Tibial artery (tissue), 4 donors: Measurements from ENCODE around the gene DYRK1A.

ENCODE experiments used
- DNase-seq, 2 donors: peaks; one replicate each; pipeline ENCODE4 v3.0.0-alpha.2; 2019
- H3K27ac ChIP-seq, 2 donors: fragments of 200-600 bp; sonication (generic) in 1 of 2; 1 replicate in 1 of 2; 2 replicates in 1 of 2; pipeline ENCODE4 v1.5.1; 2018 to 2019; ENCODE audit warnings: mild to moderate bottlenecking in 1 of 2
- H3K27me3 ChIP-seq, 2 donors: fragments of 200-600 bp; sonication (generic) in 1 of 2; one replicate each; pipeline versions ENCODE4 v1.5.1 to v1.6.0; 2016 to 2019
- H3K36me3 ChIP-seq, 3 donors: fragments of 200-600 bp; sonication (generic) in 2 of 3; one replicate each; pipeline ENCODE4 v1.5.1; 2016 to 2019; ENCODE audit warnings: mild to moderate bottlenecking in 2 of 3
- H3K4me1 ChIP-seq, 4 donors: fragments of 200-600 bp; sonication (generic) in 2 of 4; 1 replicate in 3 of 4; 2 replicates in 1 of 4; pipeline ENCODE4 v1.5.1; 2016 to 2019
- H3K4me3 ChIP-seq, 2 donors: fragments of 200-600 bp; sonication (generic) in 1 of 2; 1 replicate in 1 of 2; 2 replicates in 1 of 2; pipeline ENCODE4 v1.5.1; 2018 to 2019; ENCODE audit warnings: mild to moderate bottlenecking in 2 of 2
- H3K9me3 ChIP-seq, 3 donors: fragments of 200-600 bp; sonication (generic) in 1 of 3; one replicate each; pipeline ENCODE4 v1.5.1; 2016 to 2019
- intact Hi-C: fragments of 100-400 bp; cut with DNase I; formaldehyde crosslinking; loops from one replicate; pipeline ENCODE4 v1.15.0; 2023; ENCODE audit warnings: low total_unique reads
- TF ChIP-seq, protein P1 (sequence below), 2 experiments: fragments of 200-600 bp in 1 of 2; fragments of 450-650 bp in 1 of 2; IDR thresholded peaks; one replicate each; pipeline ENCODE4 v1.5.1; 2017 to 2019; ENCODE audit warnings: antibody characterized with exemption in 2 of 2, mild to moderate bottlenecking in 1 of 2, moderate library complexity in 1 of 2

The DYRK1A gene

GRCh38 chr21:37451446-37451845 lies 84.9 kb downstream of the DYRK1A start:
- Histone ChIP-seq H3K27ac (no peak overlapping the region), H3K4me1 (peaks cover 0 to 88% (median 37%) of the 10 kb centered on the region in 4 donors), H3K9me3 (no peaks in the 10 kb centered on the region), H3K4me3 (no peak overlapping the region), H3K27me3 (no peaks in the 10 kb centered on the region), H3K36me3 (peaks cover 0 to 5% (median 0%) of the 10 kb centered on the region in 3 donors)
- DNase-seq = no peak
- intact Hi-C loops = loop anchor here (10.0 kb wide), 1 partner anchor 87 kb away; the partner anchor contains the start of gene DYRK1A
- TF ChIP-seq, protein P1, sequence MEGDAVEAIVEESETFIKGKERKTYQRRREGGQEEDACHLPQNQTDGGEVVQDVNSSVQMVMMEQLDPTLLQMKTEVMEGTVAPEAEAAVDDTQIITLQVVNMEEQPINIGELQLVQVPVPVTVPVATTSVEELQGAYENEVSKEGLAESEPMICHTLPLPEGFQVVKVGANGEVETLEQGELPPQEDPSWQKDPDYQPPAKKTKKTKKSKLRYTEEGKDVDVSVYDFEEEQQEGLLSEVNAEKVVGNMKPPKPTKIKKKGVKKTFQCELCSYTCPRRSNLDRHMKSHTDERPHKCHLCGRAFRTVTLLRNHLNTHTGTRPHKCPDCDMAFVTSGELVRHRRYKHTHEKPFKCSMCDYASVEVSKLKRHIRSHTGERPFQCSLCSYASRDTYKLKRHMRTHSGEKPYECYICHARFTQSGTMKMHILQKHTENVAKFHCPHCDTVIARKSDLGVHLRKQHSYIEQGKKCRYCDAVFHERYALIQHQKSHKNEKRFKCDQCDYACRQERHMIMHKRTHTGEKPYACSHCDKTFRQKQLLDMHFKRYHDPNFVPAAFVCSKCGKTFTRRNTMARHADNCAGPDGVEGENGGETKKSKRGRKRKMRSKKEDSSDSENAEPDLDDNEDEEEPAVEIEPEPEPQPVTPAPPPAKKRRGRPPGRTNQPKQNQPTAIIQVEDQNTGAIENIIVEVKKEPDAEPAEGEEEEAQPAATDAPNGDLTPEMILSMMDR (IDR thresholded peaks at IDR 0.05) = no peak

GRCh38 chr21:37452227-37452626 lies 85.7 kb downstream of the DYRK1A start:
- no peaks in the 10 kb centered on the region for H3K27me3 ChIP-seq
- DNase-seq = peak in 1 of 2 donors; percentile 73
- peaks cover 0 to 5% (median 0%) of the 10 kb centered on the region in 3 donors for H3K36me3 ChIP-seq
- H3K9me3 ChIP-seq = no peaks in the 10 kb centered on the region
- intact Hi-C loops = loop anchor here (10.0 kb wide), 1 partner anchor 87 kb away; the partner anchor contains the start of gene DYRK1A
- TF ChIP-seq, protein P1 (IDR thresholded peaks at IDR 0.05) = no peak
- H3K4me3 ChIP-seq = no peak overlapping the region
- peaks cover 0 to 88% (median 42%) of the 10 kb centered on the region in 4 donors for H3K4me1 ChIP-seq
- H3K27ac ChIP-seq = peak overlapping the region; percentile 31 to 40

- intact Hi-C loops = loop anchor here (10.0 kb wide), 1 partner anchor 89 kb away; the partner anchor contains the start of gene DYRK1A
- Histone ChIP-seq H3K27ac (peak overlapping the region; percentile 31 to 40), H3K27me3 (no peaks in the 10 kb centered on the region), H3K4me3 (no peak overlapping the region), H3K4me1 (peaks cover 0 to 91% (median 44%) of the 10 kb centered on the region in 4 donors), H3K9me3 (no peaks in the 10 kb centered on the region), H3K36me3 (peaks cover 0 to 5% (median 0%) of the 10 kb centered on the region in 3 donors)
- TF ChIP-seq, protein P1 (IDR thresholded peaks at IDR 0.05) = no peak
- no peak for DNase-seq
Measured at GRCh38 chr21:37453350-37453749, 86.8 kb downstream of the DYRK1A start.

GRCh38 chr21:37454869-37455503 lies 88.4 kb downstream of the DYRK1A start:
- TF ChIP-seq, protein P1 (IDR thresholded peaks at IDR 0.05) = no peak
- intact Hi-C loops = loop anchor here (10.0 kb wide), 1 partner anchor 90 kb away; the partner anchor contains the start of gene DYRK1A
- Histone ChIP-seq H3K36me3 (peaks cover 0 to 1% (median 0%) of the 10 kb centered on the region in 3 donors), H3K4me1 (peaks cover 0 to 100% (median 56%) of the 10 kb centered on the region in 4 donors), H3K9me3 (no peaks in the 10 kb centered on the region), H3K27me3 (no peaks in the 10 kb centered on the region), H3K4me3 (no peak overlapping the region), H3K27ac (peak overlapping the region; percentile 39 to 40)
- DNase-seq = no peak

- Histone ChIP-seq H3K4me3 (no peak overlapping the region), H3K9me3 (no peaks in the 10 kb centered on the region), H3K36me3 (no peaks in the 10 kb centered on the region), H3K27ac (peak overlapping the region in 1 of 2 donors; percentile 40), H3K4me1 (peaks cover 0 to 100% (median 55%) of the 10 kb centered on the region in 4 donors), H3K27me3 (no peaks in the 10 kb centered on the region)
- TF ChIP-seq, protein P1 (IDR thresholded peaks at IDR 0.05) = no peak
- intact Hi-C loops = loop anchor here (10.0 kb wide), 1 partner anchor 91 kb away; the partner anchor contains the start of gene DYRK1A
- no peak for DNase-seq
Measured at GRCh38 chr21:37455504-37455911, 88.9 kb downstream of the DYRK1A start.
